GM23338 (cell line): ENCODE results near the gene HOXA5. TPM values are rescaled to one million over a fixed set of nuclear protein-coding genes. Genes with fewer than 3 reads are reported as not detected.

Experiments
- JUNB ChIP-seq: IDR thresholded peaks from one replicate; pipeline ENCODE4 v1.6.1; 2016; ENCODE audit warnings: antibody characterized with exemption; ENCODE audit not compliant: unreplicated experiment
- NANOG ChIP-seq: IDR thresholded peaks from 2 replicates; pipeline ENCODE4 v1.6.1; 2016; ENCODE audit warnings: antibody characterized with exemption, borderline replicate concordance
- ZNF114 ChIP-seq: fragments of 250-450 bp; sonication (Bioruptor Pico); IDR thresholded peaks from 2 replicates; pipeline ENCODE4 v1.5.0; 2020; ENCODE audit warnings: mild to moderate bottlenecking, moderate library complexity
- ZNF331 ChIP-seq: fragments of 250-450 bp; sonication (Bioruptor Pico); IDR thresholded peaks from 2 replicates; pipeline ENCODE4 v1.5.0; 2020; ENCODE audit warnings: low read depth, mild to moderate bottlenecking, moderate library complexity
- polyA plus RNA-seq: library from polyadenylated mRNA; unstranded; fragments of >200 nt; fragmentation: Nextera tagmentation; extraction: Ambion mirVana; gene quantifications from 2 replicates; pipeline ENCODE4 v1.2.1, GENCODE V29; 2016
- total RNA-seq: library from RNA; depleted of rRNA; stranded (reverse); fragments of >200 nt; shearing (Covaris generic); gene quantifications from 2 replicates; pipeline ENCODE4 v1.2.3, GENCODE V29; 2014
- TF ChIP-seq, protein P1 (sequence below): fragments of 250-450 bp; sonication (Bioruptor Pico); IDR thresholded peaks from 2 replicates; pipeline ENCODE4 v1.5.0; 2020; ENCODE audit warnings: mild to moderate bottlenecking, moderate library complexity
- TF ChIP-seq, protein P2 (sequence below): IDR thresholded peaks from 2 replicates; pipeline ENCODE4 v1.6.1; 2016; ENCODE audit warnings: antibody characterized with exemption

Gene HOXA5
- total and polyA plus RNA-seq, 2 experiments from 2014 or later, result not detected

DNA sequence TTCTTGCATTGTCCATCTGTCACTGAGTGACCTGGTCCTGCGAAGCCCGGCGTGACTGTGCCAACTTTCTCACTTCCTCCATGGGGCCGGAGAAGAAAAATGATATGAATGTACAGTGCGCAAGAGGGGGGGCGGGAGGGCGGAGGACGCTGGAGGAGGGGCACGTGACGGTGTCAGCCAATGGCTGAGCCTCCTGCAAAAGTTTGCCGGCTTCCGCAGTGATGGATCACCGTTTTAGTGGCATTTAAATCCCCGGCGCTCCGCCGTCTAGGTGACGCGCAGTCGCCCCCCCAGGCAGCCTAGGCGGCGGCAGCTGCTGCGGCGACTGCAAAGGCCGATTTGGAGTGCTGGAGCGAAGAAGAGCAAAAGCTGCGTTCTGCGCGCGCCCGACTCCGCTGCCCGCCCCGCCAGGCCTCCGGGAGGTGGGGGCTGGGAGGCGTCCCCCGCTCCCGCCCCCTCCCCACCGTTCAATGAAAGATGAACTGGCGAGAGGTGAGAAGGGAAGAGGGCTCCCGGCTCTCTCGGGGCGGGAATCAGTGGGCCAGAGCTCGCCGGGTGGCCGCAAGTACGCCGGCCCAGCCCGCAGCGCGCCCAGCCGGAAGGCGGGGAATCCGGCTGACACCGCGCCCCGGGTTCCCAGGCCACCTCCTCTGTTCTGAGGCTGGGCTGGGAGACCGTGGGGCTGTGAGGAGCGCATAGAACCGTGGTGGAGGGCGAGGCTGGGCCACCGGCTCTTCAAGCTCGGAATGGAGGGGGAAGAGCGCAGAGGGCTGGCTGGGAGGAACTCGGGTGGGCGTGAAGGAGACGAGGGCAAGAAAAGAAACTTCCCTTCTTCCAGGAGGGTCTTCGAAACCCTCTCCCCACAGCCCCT is 47.3 kb downstream of the HOXA5 start, which contains the start of gene HOXA1 (continued):
- TF ChIP-seq, protein P1, sequence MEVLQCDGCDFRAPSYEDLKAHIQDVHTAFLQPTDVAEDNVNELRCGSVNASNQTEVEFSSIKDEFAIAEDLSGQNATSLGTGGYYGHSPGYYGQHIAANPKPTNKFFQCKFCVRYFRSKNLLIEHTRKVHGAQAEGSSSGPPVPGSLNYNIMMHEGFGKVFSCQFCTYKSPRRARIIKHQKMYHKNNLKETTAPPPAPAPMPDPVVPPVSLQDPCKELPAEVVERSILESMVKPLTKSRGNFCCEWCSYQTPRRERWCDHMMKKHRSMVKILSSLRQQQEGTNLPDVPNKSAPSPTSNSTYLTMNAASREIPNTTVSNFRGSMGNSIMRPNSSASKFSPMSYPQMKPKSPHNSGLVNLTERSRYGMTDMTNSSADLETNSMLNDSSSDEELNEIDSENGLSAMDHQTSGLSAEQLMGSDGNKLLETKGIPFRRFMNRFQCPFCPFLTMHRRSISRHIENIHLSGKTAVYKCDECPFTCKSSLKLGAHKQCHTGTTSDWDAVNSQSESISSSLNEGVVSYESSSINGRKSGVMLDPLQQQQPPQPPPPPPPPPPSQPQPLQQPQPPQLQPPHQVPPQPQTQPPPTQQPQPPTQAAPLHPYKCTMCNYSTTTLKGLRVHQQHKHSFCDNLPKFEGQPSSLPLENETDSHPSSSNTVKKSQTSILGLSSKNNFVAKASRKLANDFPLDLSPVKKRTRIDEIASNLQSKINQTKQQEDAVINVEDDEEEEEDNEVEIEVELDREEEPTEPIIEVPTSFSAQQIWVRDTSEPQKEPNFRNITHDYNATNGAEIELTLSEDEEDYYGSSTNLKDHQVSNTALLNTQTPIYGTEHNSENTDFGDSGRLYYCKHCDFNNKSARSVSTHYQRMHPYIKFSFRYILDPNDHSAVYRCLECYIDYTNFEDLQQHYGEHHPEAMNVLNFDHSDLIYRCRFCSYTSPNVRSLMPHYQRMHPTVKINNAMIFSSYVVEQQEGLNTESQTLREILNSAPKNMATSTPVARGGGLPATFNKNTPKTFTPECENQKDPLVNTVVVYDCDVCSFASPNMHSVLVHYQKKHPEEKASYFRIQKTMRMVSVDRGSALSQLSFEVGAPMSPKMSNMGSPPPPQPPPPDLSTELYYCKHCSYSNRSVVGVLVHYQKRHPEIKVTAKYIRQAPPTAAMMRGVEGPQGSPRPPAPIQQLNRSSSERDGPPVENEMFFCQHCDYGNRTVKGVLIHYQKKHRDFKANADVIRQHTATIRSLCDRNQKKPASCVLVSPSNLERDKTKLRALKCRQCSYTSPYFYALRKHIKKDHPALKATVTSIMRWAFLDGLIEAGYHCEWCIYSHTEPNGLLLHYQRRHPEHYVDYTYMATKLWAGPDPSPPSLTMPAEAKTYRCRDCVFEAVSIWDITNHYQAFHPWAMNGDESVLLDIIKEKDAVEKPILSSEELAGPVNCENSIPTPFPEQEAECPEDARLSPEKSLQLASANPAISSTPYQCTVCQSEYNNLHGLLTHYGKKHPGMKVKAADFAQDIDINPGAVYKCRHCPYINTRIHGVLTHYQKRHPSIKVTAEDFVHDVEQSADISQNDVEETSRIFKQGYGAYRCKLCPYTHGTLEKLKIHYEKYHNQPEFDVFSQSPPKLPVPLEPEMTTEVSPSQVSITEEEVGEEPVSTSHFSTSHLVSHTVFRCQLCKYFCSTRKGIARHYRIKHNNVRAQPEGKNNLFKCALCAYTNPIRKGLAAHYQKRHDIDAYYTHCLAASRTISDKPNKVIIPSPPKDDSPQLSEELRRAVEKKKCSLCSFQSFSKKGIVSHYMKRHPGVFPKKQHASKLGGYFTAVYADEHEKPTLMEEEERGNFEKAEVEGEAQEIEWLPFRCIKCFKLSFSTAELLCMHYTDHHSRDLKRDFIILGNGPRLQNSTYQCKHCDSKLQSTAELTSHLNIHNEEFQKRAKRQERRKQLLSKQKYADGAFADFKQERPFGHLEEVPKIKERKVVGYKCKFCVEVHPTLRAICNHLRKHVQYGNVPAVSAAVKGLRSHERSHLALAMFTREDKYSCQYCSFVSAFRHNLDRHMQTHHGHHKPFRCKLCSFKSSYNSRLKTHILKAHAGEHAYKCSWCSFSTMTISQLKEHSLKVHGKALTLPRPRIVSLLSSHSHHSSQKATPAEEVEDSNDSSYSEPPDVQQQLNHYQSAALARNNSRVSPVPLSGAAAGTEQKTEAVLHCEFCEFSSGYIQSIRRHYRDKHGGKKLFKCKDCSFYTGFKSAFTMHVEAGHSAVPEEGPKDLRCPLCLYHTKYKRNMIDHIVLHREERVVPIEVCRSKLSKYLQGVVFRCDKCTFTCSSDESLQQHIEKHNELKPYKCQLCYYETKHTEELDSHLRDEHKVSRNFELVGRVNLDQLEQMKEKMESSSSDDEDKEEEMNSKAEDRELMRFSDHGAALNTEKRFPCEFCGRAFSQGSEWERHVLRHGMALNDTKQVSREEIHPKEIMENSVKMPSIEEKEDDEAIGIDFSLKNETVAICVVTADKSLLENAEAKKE, result no peak
- TF ChIP-seq, protein P2, sequence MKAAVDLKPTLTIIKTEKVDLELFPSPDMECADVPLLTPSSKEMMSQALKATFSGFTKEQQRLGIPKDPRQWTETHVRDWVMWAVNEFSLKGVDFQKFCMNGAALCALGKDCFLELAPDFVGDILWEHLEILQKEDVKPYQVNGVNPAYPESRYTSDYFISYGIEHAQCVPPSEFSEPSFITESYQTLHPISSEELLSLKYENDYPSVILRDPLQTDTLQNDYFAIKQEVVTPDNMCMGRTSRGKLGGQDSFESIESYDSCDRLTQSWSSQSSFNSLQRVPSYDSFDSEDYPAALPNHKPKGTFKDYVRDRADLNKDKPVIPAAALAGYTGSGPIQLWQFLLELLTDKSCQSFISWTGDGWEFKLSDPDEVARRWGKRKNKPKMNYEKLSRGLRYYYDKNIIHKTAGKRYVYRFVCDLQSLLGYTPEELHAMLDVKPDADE, result no peak
- TF ChIP-seq ZNF331 (no peak), NANOG (no peak), ZNF114 (CRISPR knock-in tag) (no peak), JUNB (no peak)
